NCI-H526 (cell line): Measurements from ENCODE around the gene PPP2R2C.

Experiments used
- DNase-seq, 2 experiments: peaks; one replicate each; lab custom pipeline; 2025; lab: John Stamatoyannopoulos, UW

Gene PPP2R2C

GRCh38 chr4:6494431-6495295, 22.2 kb upstream of the PPP2R2C start:
- no peak for DNase-seq

- peak; percentile 49 to 72 for DNase-seq
These were observed 21.4 kb upstream of the PPP2R2C start for GRCh38 chr4:6493658-6494304.

- DNase-seq = no peak
These were observed 20.6 kb upstream of the PPP2R2C start for GRCh38 chr4:6492861-6493657.

- DNase-seq = no peak
These were observed 19.7 kb upstream of the PPP2R2C start for GRCh38 chr4:6492027-6492590.

GRCh38 chr4:6491235-6491634, 18.8 kb upstream of the PPP2R2C start:
- DNase-seq = no peak

GRCh38 chr4:6489927-6490326, 17.5 kb upstream of the PPP2R2C start:
- no peak for DNase-seq

- DNase-seq = no peak
These were observed 15.1 kb upstream of the PPP2R2C start for GRCh38 chr4:6487466-6487865.

- DNase-seq = no peak
These were observed 8.2 kb upstream of the PPP2R2C start for GRCh38 chr4:6480534-6481088.

- no peak for DNase-seq
These were observed 6.3 kb upstream of the PPP2R2C start for GRCh38 chr4:6478546-6479220.

- no peak for DNase-seq
These were observed 4.5 kb upstream of the PPP2R2C start for GRCh38 chr4:6476893-6477292.

DNA sequence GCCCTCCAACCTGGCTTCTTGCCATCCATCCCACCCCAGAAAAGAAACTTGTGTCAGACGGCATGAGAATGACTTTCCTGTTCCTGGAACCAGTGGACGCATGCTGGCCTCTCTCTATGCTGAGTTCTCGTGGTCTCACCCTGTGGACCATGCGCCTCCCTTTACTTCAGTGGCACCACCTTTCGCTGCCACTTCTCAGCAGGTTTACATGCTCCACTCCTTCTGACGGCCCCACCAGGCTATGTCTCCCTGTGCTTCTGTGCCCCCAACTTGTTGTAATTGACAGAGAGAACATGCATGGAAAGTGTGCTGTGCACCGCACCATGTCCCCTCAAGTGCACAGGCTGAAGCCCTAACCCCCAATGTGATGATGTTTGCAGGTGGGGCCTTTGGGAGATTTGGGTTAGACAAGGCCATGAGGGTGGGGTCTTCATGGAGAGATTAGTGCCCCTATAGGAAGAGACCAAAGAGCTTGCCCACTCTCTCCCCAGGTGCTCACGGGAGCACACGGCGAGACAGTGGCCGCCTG, 3.1 kb upstream of the PPP2R2C start:
- DNase-seq = no peak

GRCh38 chr4:6474705-6475457, 2.5 kb upstream of the PPP2R2C start:
- no peak for DNase-seq

GRCh38 chr4:6474053-6474568, 1.7 kb upstream of the PPP2R2C start:
- peak in 1 of 2 experiments; percentile 44 for DNase-seq

DNA sequence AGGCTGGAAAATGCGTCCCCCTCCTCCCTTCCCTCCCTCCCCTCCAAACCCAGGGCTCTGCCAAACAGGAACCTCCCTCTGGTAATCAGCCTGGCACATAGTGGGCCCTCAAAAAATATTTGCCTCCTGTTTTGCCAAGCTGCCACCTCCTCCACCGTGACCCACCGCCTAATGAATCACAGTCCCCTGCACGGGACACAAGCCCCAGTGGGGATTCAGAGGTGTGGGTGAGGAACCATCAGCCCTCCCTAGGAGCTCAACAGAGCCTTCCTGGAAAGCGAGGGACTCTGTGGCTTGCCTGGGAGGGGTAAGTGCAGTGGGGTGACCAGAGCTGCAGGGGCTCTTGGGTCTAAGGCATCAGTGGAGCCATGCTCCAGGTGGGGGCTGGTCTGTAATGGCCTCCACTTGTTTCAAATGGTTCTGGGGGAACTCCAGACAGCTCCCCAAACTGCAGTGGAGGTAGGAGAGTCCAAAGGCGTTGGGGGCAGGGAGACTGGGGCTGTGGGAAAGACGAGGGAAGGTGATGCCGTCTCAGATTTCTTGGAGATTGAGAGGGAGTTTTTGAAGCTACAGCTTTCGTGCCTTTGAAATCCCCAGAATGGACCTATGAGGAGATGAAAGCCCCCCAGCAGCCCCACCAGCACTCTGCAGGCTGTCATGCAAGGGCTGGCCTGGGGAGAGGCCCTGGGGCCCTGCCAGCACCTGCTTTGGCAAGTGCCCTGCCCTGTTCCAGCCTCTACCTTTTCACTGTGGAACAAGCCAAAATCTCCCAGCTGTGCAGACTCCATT, 1.0 kb upstream of the PPP2R2C start:
- no peak for DNase-seq

- peak in 1 of 2 experiments; percentile 58 for DNase-seq
These were observed 417 bp downstream of the PPP2R2C start for GRCh38 chr4:6472008-6472386.

DNA sequence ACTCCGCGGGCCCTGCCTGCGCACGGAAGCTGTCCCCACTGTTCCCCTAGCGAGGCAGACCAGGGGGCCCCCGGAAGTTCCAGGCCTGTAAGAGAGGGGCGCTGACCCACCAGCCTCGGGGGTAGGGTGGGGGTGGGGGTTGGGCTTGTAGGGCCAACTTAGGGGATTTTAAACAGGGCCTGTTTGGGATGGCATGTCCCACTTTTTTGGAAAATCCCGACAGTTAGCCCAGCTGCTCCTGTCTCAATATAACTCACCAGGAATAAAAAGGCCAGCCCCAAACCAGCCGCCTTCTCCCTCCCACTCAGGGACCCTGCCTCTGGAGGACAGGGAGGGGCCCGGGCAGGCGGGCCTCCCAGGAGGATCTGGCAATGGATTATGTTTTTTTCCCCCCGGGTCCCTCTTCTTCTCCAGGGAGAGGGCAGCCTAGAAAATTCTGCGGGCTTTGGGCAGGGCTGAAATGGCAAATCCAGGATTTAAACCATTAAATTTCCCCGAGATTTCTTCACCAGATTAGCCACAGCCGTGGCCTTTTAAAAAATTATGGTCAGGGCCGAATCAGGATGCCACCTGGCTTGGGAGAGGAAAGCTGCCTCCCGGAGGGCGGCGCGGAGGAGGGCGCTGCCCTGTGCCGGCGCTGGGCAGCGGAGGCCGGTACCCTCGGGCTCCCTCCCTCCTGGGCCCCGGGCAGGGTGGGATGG, 957 bp downstream of the PPP2R2C start:
- peak in 1 of 2 experiments; percentile 49 for DNase-seq

GRCh38 chr4:6470502-6471306, 1.7 kb downstream of the PPP2R2C start:
- peak in 1 of 2 experiments; percentile 75 for DNase-seq
